GM06990 (cell line): Measurements from ENCODE around the gene C12orf57.
A peak's percentile ranks its signal among the peaks of the same experiment; 100 is the strongest.

Experiments
- DNase-seq: peaks from one replicate; pipeline ENCODE4 v3.0.0-alpha.2; 2011; ENCODE audit not compliant: insufficient read length; ENCODE audit errors: extremely low read depth
- H3K27me3 ChIP-seq: replicated peaks from 2 replicates; pipeline ENCODE4 v1.6.0; 2011; ENCODE audit warnings: low read length; ENCODE audit not compliant: control insufficient read depth, insufficient read depth
- H3K36me3 ChIP-seq: 2 replicates; pipeline ENCODE4 v1.5.1; 2011; ENCODE audit warnings: low read length; ENCODE audit not compliant: control insufficient read depth, insufficient read depth
- H3K4me3 ChIP-seq: replicated peaks from 2 replicates; pipeline ENCODE4 v1.5.1; 2011; ENCODE audit warnings: low read depth, mild to moderate bottlenecking, control low read depth, low read length
- CTCF ChIP-seq: IDR thresholded peaks from 2 replicates; pipeline ENCODE4 v1.5.1; 2011; ENCODE audit warnings: low read length, control low read depth, mild to moderate bottlenecking, inconsistent platforms; ENCODE audit not compliant: insufficient read depth, poor library complexity, severe bottlenecking

The C12orf57 gene

GRCh38 chr12:6968426-6968825 lies 24.6 kb downstream of the C12orf57 start:
- TF ChIP-seq CTCF: no peak
- DNase-seq: no peak
- Histone ChIP-seq H3K27me3 (no peaks in the 10 kb centered on the region), H3K36me3 (peaks cover 36% of the 10 kb centered on the region), H3K4me3 (peak overlapping the region; percentile 97; the same call in 1 of the 2 replicates)

GRCh38 chr12:6970096-6970527 lies 26.3 kb downstream of the C12orf57 start:
- Histone ChIP-seq H3K27me3 (no peaks in the 10 kb centered on the region), H3K4me3 (peak overlapping the region; percentile 97), H3K36me3 (peaks cover 36% of the 10 kb centered on the region)
- DNase-seq: no peak
- no peak for TF ChIP-seq CTCF

- Histone ChIP-seq H3K36me3 (peaks cover 36% of the 10 kb centered on the region), H3K27me3 (no peaks in the 10 kb centered on the region), H3K4me3 (no peak overlapping the region)
- no peak for DNase-seq
- TF ChIP-seq CTCF: no peak
These were observed 30.4 kb downstream of the C12orf57 start for GRCh38 chr12:6974180-6974579.

GRCh38 chr12:6975297-6976032 lies 31.6 kb downstream of the C12orf57 start:
- TF ChIP-seq CTCF: no peak
- Histone ChIP-seq H3K27me3 (no peaks in the 10 kb centered on the region), H3K4me3 (no peak overlapping the region), H3K36me3 (peaks cover 43% of the 10 kb centered on the region)
- DNase-seq: no peak

- H3K36me3 ChIP-seq: peaks cover 51% of the 10 kb centered on the region
- TF ChIP-seq CTCF: no peak
- no peaks in the 10 kb centered on the region for H3K27me3 ChIP-seq
- no peak for DNase-seq
- no peak overlapping the region for H3K4me3 ChIP-seq
These were observed 33.8 kb downstream of the C12orf57 start for GRCh38 chr12:6977653-6978052.
